ENCODE measurements around the gene ATP2C2.

Gene ATP2C2

DNA sequence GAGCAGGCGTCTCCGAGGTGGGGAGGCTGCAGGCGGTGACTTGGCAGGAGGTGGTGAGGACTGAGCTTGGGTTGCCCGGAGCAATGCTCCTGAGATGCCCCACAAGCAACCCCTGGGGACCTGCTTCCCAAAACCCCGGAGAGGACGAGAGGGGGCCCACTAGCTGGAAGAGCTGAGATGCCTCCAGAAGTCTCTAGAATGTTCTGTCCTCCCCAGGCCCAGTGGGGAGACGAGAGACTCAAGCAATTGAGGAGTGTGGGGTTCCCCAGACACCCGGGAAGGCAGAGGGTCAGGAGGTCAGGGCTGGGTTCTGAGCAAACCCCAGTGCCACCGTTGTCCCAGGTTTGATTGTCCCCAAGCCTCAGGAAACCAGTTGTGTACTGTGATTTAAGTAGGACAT is 21.2 kb upstream of the ATP2C2 start:
- Histone ChIP-seq H3K36me3 (ENCODE audit: control insufficient read depth, insufficient read depth, low read length) (no peaks in the 10 kb centered on the region), H3K9me3 (ENCODE audit: control insufficient read depth, low read length) (no peaks in the 10 kb centered on the region)

DNA sequence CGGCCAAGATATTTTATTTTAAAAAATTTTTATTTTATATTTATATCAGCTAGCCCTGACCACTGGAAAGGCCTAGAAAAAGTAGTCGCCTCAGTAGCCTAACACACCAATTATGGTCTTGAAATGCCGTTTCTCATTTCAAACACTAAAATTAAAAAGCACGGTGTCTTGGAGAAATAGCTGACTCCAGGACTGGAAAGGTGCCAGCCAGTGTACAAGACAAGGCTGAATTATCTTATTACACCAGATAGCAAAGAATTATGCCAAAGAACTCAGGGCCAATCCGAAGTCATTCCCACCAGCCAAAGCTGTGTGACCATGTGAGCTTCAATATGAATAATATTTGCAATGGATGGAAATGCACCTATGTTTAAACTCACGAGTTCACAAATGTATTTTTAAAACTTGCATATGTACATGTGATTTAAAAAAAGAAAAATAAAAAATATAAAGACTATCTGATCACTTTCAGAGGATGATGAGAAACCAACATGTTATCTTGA is 19.9 kb upstream of the ATP2C2 start:
- Histone ChIP-seq H3K9me3 (ENCODE audit: control insufficient read depth, low read length) (no peaks in the 10 kb centered on the region), H3K4me3 (ENCODE audit: low read length) (no peak overlapping the region), H3K27me3 (ENCODE audit: control insufficient read depth, insufficient read depth, low read length) (no peaks in the 10 kb centered on the region), H3K36me3 (ENCODE audit: control insufficient read depth, insufficient read depth, low read length) (no peaks in the 10 kb centered on the region), H3K9ac (ENCODE audit: low read length) (no peak overlapping the region), H3K4me1 (ENCODE audit: control insufficient read depth, insufficient read depth, low read length) (peaks cover 19% of the 10 kb centered on the region)

More for the DNA sequence above, 21.2 kb upstream of the ATP2C2 start:
- H3K4me3 ChIP-seq (ENCODE audit: low read length) = no peak overlapping the region
- H3K4me1 ChIP-seq (ENCODE audit: control insufficient read depth, insufficient read depth, low read length) = peaks cover 19% of the 10 kb centered on the region
- no peak overlapping the region for H3K9ac ChIP-seq (ENCODE audit: low read length)
- no peaks in the 10 kb centered on the region for H3K27me3 ChIP-seq (ENCODE audit: control insufficient read depth, insufficient read depth, low read length)

DNA sequence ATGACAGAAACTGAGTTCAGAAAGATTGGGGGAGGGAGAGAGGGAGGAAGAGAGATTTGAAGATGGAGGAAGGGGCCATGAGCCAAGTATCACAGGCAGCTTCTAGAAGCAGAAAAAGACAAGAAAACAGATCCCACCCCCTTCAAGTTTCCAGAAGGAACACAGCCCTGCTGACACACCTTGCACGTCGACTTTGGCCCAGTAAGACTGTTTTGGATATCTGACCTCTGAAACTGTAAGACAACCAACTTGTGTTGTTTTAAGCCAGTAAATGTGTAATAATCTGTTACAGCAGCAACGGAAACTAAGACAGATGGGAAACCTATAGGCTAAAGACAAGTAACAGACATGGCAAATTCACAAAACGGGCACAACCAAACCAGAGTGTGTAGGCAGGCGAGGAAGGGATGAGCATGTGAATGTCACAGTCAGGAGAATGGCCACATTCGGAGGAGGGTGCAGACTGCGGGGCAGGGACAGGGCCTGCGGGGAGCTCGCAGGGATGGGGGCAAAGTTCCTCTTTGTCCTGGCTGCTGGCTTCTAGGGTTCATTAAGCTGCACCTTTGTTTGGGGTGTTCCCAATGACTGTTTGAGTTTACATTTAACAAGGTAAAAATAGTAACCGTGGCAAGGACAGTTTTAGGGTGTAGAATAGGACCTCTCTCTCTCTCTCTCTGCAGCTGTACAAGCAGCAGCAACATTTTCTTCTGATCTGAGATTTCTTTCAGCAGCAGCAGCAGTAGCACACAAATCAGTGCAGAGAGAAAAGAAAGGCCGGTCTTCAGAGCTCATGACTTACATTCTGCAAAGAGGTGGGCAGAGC is 18.3 kb upstream of the ATP2C2 start:
- Histone ChIP-seq H3K9ac (ENCODE audit: low read length) (no peak overlapping the region), H3K9me3 (ENCODE audit: control insufficient read depth, low read length) (no peaks in the 10 kb centered on the region), H3K4me3 (ENCODE audit: low read length) (no peak overlapping the region), H3K27me3 (ENCODE audit: control insufficient read depth, insufficient read depth, low read length) (no peaks in the 10 kb centered on the region), H3K36me3 (ENCODE audit: control insufficient read depth, insufficient read depth, low read length) (no peaks in the 10 kb centered on the region), H3K4me1 (ENCODE audit: control insufficient read depth, insufficient read depth, low read length) (peaks cover 27% of the 10 kb centered on the region)

DNA sequence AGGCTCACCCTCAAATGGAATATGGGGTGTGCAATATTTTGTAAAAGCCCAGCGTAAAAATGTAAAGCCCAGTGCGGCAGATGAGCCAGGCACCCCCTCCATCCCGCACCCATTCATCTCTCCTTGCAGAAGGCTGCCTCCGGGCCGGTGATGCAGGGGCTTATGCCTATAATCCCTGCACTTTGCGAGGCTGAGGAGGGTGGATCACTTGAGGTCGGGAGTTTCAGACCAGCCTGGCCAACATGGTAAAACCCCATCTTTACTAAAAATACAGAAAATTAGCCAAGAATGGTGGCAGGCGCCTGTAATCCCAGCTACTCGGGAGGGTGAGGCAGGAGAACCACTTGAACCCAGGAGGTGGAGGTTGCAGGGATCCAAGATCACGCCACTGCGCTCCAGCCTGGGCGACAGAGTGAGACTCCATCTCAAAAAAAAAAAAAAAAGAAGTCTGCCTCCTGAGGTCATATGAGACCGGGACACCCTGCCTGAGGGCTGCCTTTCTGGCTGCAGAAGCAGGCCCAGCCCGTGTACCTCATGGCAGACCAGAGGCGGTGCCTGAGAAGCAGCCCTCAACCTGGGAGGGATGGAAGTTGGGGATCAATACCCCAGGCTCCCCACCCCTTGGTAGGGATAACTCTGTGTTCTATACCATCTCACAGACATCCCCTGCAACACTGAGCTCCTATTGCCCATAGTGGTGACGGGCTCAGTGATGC is 17.5 kb upstream of the ATP2C2 start:
- Histone ChIP-seq H3K36me3 (ENCODE audit: control insufficient read depth, insufficient read depth, low read length) (no peaks in the 10 kb centered on the region), H3K9me3 (ENCODE audit: control insufficient read depth, low read length) (no peaks in the 10 kb centered on the region), H3K4me3 (ENCODE audit: low read length) (no peak overlapping the region), H3K4me1 (ENCODE audit: control insufficient read depth, insufficient read depth, low read length) (peaks cover 29% of the 10 kb centered on the region), H3K9ac (ENCODE audit: low read length) (no peak overlapping the region), H3K27me3 (ENCODE audit: control insufficient read depth, insufficient read depth, low read length) (no peaks in the 10 kb centered on the region)

DNA sequence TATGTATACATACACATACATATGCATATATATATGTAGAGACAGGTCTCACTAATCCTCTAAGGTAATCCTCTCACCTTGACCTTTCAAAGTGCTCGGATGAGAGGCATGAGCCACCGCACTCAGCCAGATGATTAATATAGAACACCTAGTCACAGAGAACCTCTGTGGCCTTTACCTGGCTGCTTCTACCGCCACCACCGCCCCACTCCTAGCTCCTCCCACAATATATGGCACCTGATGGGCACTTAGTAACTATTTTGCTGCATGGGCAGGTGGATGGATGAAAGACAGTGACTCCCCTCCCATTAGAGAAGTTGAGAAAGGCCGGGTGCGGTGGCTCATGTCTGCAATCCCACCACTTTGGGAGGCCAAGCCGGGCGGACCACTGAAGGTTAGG is 16.7 kb upstream of the ATP2C2 start:
- Histone ChIP-seq H3K4me3 (ENCODE audit: low read length) (no peak overlapping the region), H3K9ac (ENCODE audit: low read length) (no peak overlapping the region), H3K4me1 (ENCODE audit: control insufficient read depth, insufficient read depth, low read length) (peaks cover 36% of the 10 kb centered on the region), H3K36me3 (ENCODE audit: control insufficient read depth, insufficient read depth, low read length) (no peaks in the 10 kb centered on the region), H3K27me3 (ENCODE audit: control insufficient read depth, insufficient read depth, low read length) (no peaks in the 10 kb centered on the region), H3K9me3 (ENCODE audit: control insufficient read depth, low read length) (no peaks in the 10 kb centered on the region)

DNA sequence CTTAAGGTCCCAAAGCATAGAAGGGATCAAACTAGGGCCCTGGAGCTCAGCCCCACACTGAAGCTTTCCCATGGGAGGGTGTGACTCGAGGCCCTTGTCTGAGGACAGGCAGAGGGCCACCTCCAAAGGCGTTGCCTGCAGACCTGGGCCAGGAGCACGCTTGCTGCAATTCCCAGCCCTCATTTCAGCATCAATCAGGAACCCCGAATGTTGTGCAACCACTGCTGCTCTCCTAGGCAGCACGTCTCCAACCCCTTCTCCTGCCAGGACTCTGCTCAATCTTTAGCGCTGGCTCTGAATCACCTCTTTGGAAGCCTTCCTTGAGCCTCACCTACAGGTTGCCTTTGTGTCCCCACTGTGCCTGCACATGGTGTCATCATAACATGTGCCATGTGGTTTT is 14.0 kb upstream of the ATP2C2 start:
- H3K9ac ChIP-seq (ENCODE audit: low read length) = no peak overlapping the region
- no peak overlapping the region for H3K4me3 ChIP-seq (ENCODE audit: low read length)
- H3K9me3 ChIP-seq (ENCODE audit: control insufficient read depth, low read length) = no peaks in the 10 kb centered on the region
- H3K4me1 ChIP-seq (ENCODE audit: control insufficient read depth, insufficient read depth, low read length) = peaks cover 56% of the 10 kb centered on the region
- H3K27me3 ChIP-seq (ENCODE audit: control insufficient read depth, insufficient read depth, low read length) = no peaks in the 10 kb centered on the region
- H3K36me3 ChIP-seq (ENCODE audit: control insufficient read depth, insufficient read depth, low read length) = no peaks in the 10 kb centered on the region

DNA sequence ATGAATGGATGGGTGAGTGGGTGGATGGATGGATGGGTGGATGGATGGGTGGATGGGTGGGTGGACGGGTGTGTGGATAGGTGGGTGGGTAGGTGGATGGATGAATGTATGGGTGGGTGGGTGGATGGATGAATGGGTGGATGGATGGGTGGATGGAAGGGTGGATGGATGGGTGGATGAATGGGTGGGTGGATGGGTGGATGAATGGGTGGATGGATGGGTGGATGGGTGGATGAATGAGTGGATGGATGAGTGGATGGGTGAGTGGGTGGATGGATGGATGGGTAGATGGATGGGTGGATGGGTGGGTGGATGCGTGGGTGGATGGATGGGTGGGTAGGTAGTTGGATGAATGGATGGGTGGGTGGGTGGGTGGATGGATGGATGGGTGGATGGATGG is 13.2 kb upstream of the ATP2C2 start:
- H3K9ac ChIP-seq (ENCODE audit: low read length) = no peak overlapping the region
- no peaks in the 10 kb centered on the region for H3K9me3 ChIP-seq (ENCODE audit: control insufficient read depth, low read length)
- H3K27me3 ChIP-seq (ENCODE audit: control insufficient read depth, insufficient read depth, low read length) = no peaks in the 10 kb centered on the region
- H3K36me3 ChIP-seq (ENCODE audit: control insufficient read depth, insufficient read depth, low read length) = no peaks in the 10 kb centered on the region
- peaks cover 52% of the 10 kb centered on the region for H3K4me1 ChIP-seq (ENCODE audit: control insufficient read depth, insufficient read depth, low read length)
- no peak overlapping the region for H3K4me3 ChIP-seq (ENCODE audit: low read length)

DNA sequence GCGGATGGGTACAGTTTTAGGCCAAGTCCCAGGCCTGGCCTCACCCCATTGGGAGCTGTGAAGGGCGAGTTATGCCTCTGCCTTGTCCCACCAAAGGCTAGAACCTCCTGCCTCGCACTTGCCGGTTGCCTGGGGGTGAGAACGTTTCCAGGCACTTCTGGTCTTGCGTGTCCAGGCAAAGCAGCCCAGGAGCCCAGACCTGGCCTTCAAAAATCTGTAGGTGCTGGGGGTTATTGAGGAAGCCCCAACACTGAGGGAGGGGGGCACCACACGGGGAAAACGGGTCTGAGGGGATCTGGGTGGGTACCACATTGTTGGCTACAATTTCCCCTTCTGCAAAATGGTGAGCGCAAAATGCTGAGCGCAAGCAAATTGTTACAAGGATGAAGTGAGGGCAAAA is 12.2 kb upstream of the ATP2C2 start:
- no peak overlapping the region for H3K4me3 ChIP-seq (ENCODE audit: low read length)
- H3K9ac ChIP-seq (ENCODE audit: low read length) = no peak overlapping the region
- no peaks in the 10 kb centered on the region for H3K9me3 ChIP-seq (ENCODE audit: control insufficient read depth, low read length)
- peaks cover 43% of the 10 kb centered on the region for H3K4me1 ChIP-seq (ENCODE audit: control insufficient read depth, insufficient read depth, low read length)
- no peaks in the 10 kb centered on the region for H3K27me3 ChIP-seq (ENCODE audit: control insufficient read depth, insufficient read depth, low read length)
- H3K36me3 ChIP-seq (ENCODE audit: control insufficient read depth, insufficient read depth, low read length) = no peaks in the 10 kb centered on the region

DNA sequence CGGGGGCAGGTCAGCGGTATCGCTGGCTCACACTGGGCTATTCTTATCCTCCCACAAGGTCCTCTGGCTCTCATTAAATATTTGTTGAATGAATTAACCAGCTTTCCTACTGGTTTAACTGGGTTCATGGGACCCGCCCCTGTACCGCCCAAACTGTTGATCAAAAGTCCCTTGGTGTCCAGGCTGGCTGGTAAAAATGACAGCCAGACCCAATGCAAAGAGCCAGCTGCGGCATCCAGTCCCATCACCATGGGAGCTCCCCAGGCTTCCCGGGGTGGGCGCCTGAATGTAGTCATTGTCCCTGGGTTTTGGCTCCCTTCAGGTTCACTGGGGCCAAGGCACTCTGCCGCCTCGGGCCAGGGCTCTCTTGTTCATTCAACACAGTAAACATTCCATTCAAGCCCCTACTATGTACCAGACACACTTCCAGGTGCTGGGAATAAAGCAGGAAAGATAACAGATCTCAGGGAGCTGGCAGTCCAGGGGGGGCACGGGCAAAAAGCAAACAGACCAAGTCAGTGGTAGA is 11.7 kb upstream of the ATP2C2 start:
- no peaks in the 10 kb centered on the region for H3K9me3 ChIP-seq (ENCODE audit: control insufficient read depth, low read length)
- H3K36me3 ChIP-seq (ENCODE audit: control insufficient read depth, insufficient read depth, low read length) = no peaks in the 10 kb centered on the region
- no peaks in the 10 kb centered on the region for H3K27me3 ChIP-seq (ENCODE audit: control insufficient read depth, insufficient read depth, low read length)
- peaks cover 41% of the 10 kb centered on the region for H3K4me1 ChIP-seq (ENCODE audit: control insufficient read depth, insufficient read depth, low read length)
- H3K9ac ChIP-seq (ENCODE audit: low read length) = no peak overlapping the region
- no peak overlapping the region for H3K4me3 ChIP-seq (ENCODE audit: low read length)

DNA sequence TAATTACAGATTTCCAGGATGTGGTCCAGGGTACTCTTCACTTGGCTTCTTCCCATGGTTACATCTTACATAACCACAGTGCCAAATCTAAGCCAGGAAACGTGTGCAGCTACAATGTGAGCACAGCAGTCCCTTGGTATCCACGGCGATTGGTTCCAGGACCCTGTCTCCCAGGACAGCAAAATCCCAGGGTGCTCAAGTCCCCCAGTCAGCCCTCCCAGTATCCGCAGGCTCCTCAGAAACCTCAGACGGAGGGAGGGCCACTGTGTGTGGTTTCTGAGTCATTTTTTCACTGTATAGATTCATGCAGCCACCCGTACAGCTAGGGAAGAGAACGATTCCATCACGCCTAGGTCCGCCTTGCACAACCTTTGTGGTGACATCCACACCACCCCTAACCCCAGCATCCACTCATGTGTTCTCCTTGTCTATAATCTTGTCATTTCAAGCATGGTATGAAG is 11.1 kb upstream of the ATP2C2 start:
- no peaks in the 10 kb centered on the region for H3K36me3 ChIP-seq (ENCODE audit: control insufficient read depth, insufficient read depth, low read length)
- no peak overlapping the region for H3K9ac ChIP-seq (ENCODE audit: low read length)
- no peaks in the 10 kb centered on the region for H3K27me3 ChIP-seq (ENCODE audit: control insufficient read depth, insufficient read depth, low read length)
- H3K9me3 ChIP-seq (ENCODE audit: control insufficient read depth, low read length) = no peaks in the 10 kb centered on the region
- no peak overlapping the region for H3K4me3 ChIP-seq (ENCODE audit: low read length)
- H3K4me1 ChIP-seq (ENCODE audit: control insufficient read depth, insufficient read depth, low read length) = peaks cover 43% of the 10 kb centered on the region

DNA sequence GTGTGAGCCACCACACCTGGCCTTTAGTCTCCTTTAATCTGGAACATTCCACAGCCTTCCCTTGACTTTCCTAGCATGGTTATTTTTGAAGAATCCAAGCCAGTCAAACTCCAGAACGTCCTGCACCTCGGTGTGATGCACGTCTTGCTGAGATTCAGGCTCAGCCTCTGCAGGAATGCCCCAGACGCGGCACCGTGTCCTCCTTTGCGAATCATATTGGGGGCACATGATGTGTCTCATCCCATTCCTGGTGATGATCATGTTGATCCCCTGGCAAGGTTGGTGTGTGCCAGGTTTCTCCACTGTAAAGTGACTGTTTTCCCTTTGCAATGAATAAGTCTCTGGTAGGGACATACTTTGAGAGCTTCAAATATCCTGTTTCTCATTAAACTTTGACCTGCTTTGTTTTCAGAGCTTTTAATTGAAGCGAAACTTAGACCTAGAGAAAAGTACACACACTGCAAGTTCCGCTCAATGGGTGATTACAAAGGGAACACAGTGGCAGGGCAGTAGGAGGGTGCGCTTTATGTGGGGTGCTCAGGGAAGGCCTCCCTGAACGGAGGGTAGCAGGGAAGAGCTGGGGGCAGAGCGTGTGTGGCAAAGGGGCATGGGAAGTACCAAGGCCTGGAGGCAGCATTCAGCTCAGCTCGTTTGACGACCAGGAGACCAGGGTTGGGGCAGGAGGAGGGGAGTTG is 9.6 kb upstream of the ATP2C2 start:
- Histone ChIP-seq H3K9ac (ENCODE audit: low read length) (no peak overlapping the region), H3K9me3 (ENCODE audit: control insufficient read depth, low read length) (no peaks in the 10 kb centered on the region), H3K4me1 (ENCODE audit: control insufficient read depth, insufficient read depth, low read length) (peaks cover 49% of the 10 kb centered on the region)

DNA sequence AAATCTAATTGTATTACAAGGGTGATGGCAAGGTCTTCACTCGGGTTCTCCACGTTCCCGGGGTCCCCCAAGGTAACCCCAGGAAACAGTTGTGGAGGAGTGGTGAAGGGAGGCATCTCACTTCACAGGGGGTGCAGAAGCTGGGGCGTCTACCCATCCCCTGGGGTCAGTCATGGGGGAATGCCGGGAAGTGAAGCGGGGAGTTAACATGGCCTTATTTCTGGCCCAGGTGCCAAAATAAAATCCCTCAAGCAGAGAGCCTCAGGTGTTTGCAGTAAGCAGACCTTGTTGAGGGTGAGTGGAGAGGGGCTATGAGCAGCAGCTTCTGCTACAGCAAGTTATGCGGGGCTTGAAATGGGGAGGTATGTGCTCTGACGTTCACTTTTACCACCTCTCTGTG is 9.0 kb upstream of the ATP2C2 start:
- Histone ChIP-seq H3K9me3 (ENCODE audit: control insufficient read depth, low read length) (no peaks in the 10 kb centered on the region), H3K4me1 (ENCODE audit: control insufficient read depth, insufficient read depth, low read length) (peaks cover 45% of the 10 kb centered on the region), H3K4me3 (ENCODE audit: low read length) (no peak overlapping the region), H3K9ac (ENCODE audit: low read length) (no peak overlapping the region), H3K27me3 (ENCODE audit: control insufficient read depth, insufficient read depth, low read length) (no peaks in the 10 kb centered on the region), H3K36me3 (ENCODE audit: control insufficient read depth, insufficient read depth, low read length) (no peaks in the 10 kb centered on the region)

More for the DNA sequence above, 9.6 kb upstream of the ATP2C2 start:
- Histone ChIP-seq H3K36me3 (ENCODE audit: control insufficient read depth, insufficient read depth, low read length) (no peaks in the 10 kb centered on the region), H3K4me3 (ENCODE audit: low read length) (no peak overlapping the region), H3K27me3 (ENCODE audit: control insufficient read depth, insufficient read depth, low read length) (no peaks in the 10 kb centered on the region)

Measured in mucosa of stomach (tissue), 1 donor.